SIG-M5 (cell line): ENCODE data around the gene SESN2.

Source experiments
- DNase-seq: peaks from one replicate; lab custom pipeline; 2025; lab: John Stamatoyannopoulos, UW

Gene SESN2

GRCh38 chr1:28329395-28330153 lies 70.3 kb downstream of the SESN2 start:
- DNase-seq = no peak
